T-helper 1 cell treated with Interleukin-12 subunit alpha and Interleukin-12 subunit beta and Interleukin-4 antibody, amounts not matched to agents 30 μg/mL and 1 μg/mL, for 36 hours (primary cell): ENCODE measurements around the gene STC2.
"Not testable (repeated sequence)": the region's sequence is repeated elsewhere in the genome, so short reads cannot be mapped to it uniquely, and the experiment has no call there.

Experiments used
- H3K27ac Mint-ChIP-seq: one replicate; pipeline ENCODE4 v1.8.0; 2021; ENCODE audit warnings: mild to moderate bottlenecking, mixed read lengths
- H3K27me3 Mint-ChIP-seq: one replicate; pipeline ENCODE4 v1.8.0; 2021; ENCODE audit warnings: low read depth, mixed read lengths
- H3K36me3 Mint-ChIP-seq: one replicate; pipeline ENCODE4 v1.8.0; 2021; ENCODE audit warnings: low read depth, mixed read lengths
- H3K4me1 Mint-ChIP-seq: one replicate; pipeline ENCODE4 v1.8.0; 2021; ENCODE audit warnings: low read depth, mixed read lengths
- H3K4me3 Mint-ChIP-seq: one replicate; pipeline ENCODE4 v1.8.0; 2021; ENCODE audit warnings: mild to moderate bottlenecking, moderate library complexity, mixed read lengths
- H3K9me3 Mint-ChIP-seq: one replicate; pipeline ENCODE4 v1.8.0; 2021; ENCODE audit warnings: mixed read lengths

Gene STC2

GRCh38 chr5:173297813-173298212, 30.4 kb downstream of the STC2 start:
- no peak overlapping the region for H3K4me3 Mint-ChIP-seq
- no peaks in the 10 kb centered on the region for H3K9me3 Mint-ChIP-seq
- H3K27me3 Mint-ChIP-seq, result peaks cover 28% of the 10 kb centered on the region
- no peak overlapping the region for H3K27ac Mint-ChIP-seq
- H3K36me3 Mint-ChIP-seq, result peaks cover 2% of the 10 kb centered on the region
- peaks cover 13% of the 10 kb centered on the region for H3K4me1 Mint-ChIP-seq

DNA sequence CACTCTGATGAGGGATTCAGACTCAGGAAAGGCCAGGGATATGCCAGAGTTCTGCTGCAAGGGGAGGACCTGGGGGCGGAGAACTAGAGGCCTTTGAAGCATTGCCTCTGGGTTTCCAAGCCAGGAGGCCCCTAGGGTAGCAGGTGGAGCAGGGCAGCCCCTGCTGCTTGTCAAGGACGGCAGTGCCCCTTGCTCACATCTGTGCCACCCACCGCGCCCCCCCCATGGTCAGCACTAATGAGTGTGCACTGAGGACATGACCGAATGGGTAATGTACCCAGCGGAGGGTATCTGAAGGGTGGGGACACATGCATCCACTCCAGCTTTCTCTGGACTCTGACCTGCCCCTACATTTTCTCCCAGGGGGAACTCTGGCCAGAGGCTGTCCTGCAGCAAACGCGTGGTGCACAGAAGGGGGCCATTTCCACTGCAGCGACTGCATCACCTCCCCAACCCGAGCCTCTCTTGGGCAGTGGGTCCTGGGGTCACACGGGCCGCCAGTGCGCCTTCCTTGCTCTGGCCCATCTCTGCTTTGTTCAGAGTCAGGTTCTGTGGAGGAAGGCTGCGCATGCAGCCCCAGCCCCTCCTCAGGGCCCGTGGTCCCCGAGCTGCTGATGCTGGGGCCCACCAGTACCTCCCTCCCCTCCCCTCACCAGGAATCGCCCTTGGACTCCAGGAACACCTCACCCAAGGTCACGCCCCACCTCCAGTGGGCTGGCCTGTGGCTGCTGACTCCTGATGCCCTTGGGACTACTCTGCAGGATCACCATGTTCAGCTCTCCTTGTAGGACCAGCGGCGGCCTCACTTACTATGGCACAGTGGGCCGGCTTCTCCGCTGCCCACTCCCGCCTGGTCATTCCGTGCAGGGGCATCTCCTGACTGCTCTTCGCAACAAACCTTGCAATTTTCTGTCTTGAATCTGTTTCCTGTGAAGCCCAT, 31.2 kb downstream of the STC2 start:
- H3K4me3 Mint-ChIP-seq, result no peak overlapping the region
- H3K36me3 Mint-ChIP-seq, result peaks cover 2% of the 10 kb centered on the region
- peaks cover 28% of the 10 kb centered on the region for H3K27me3 Mint-ChIP-seq
- no peaks in the 10 kb centered on the region for H3K9me3 Mint-ChIP-seq
- H3K4me1 Mint-ChIP-seq, result peaks cover 13% of the 10 kb centered on the region
- no peak overlapping the region for H3K27ac Mint-ChIP-seq

DNA sequence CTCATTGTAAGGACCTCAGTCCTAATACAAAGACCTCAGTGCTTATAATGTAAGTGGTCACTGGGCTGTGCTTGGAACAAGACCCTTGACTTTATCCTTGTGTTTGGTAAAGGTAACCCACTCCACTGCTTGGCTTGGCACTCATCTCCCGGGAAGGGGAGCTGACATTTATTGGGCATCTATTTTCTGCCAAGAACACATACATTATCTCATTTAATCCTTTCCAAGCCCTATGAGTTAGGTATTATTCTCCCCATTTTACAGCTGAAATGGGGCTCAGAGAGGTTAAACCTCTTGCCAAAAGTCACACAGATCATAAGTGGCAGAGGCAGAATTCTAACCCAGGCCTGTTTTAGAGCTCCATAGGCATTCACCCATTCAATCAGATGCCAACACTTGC, 32.4 kb downstream of the STC2 start:
- no peak overlapping the region for H3K4me3 Mint-ChIP-seq
- no peak overlapping the region for H3K27ac Mint-ChIP-seq
- peaks cover 2% of the 10 kb centered on the region for H3K36me3 Mint-ChIP-seq
- H3K27me3 Mint-ChIP-seq, result peaks cover 39% of the 10 kb centered on the region
- H3K4me1 Mint-ChIP-seq, result peaks cover 13% of the 10 kb centered on the region
- no peaks in the 10 kb centered on the region for H3K9me3 Mint-ChIP-seq

- Mint-ChIP-seq H3K4me3 (no peak overlapping the region), H3K27ac (no peak overlapping the region), H3K36me3 (peaks cover 2% of the 10 kb centered on the region), H3K27me3 (peaks cover 44% of the 10 kb centered on the region), H3K9me3 (no peaks in the 10 kb centered on the region), H3K4me1 (peaks cover 13% of the 10 kb centered on the region)
These were observed 33.4 kb downstream of the STC2 start for GRCh38 chr5:173294673-173295320.

- peaks cover 2% of the 10 kb centered on the region for H3K36me3 Mint-ChIP-seq
These were observed 34.2 kb downstream of the STC2 start for GRCh38 chr5:173293817-173294672.

GRCh38 chr5:173291722-173292658, 36.2 kb downstream of the STC2 start:
- Mint-ChIP-seq H3K4me3 (no peak overlapping the region), H3K36me3 (peaks cover 2% of the 10 kb centered on the region)

More at GRCh38 chr5:173293817-173294672, 34.2 kb downstream of the STC2 start:
- H3K4me3 Mint-ChIP-seq, result peak overlapping the region; percentile 63
- peaks cover 47% of the 10 kb centered on the region for H3K27me3 Mint-ChIP-seq
- H3K4me1 Mint-ChIP-seq, result peaks cover 13% of the 10 kb centered on the region
- H3K9me3 Mint-ChIP-seq, result no peaks in the 10 kb centered on the region
- H3K27ac Mint-ChIP-seq, result no peak overlapping the region

GRCh38 chr5:173290477-173291131, 37.6 kb downstream of the STC2 start:
- Mint-ChIP-seq H3K27ac (no peak overlapping the region), H3K36me3 (peaks cover 2% of the 10 kb centered on the region), H3K9me3 (no peaks in the 10 kb centered on the region), H3K27me3 (peaks cover 53% of the 10 kb centered on the region), H3K4me3 (no peak overlapping the region), H3K4me1 (peaks cover 13% of the 10 kb centered on the region)

More at GRCh38 chr5:173291722-173292658, 36.2 kb downstream of the STC2 start:
- Mint-ChIP-seq H3K9me3 (no peaks in the 10 kb centered on the region), H3K27ac (no peak overlapping the region), H3K27me3 (peaks cover 55% of the 10 kb centered on the region), H3K4me1 (peaks cover 13% of the 10 kb centered on the region)

- Mint-ChIP-seq H3K9me3 (no peaks in the 10 kb centered on the region), H3K4me3 (no peak overlapping the region), H3K36me3 (no peaks in the 10 kb centered on the region), H3K4me1 (peaks cover 9% of the 10 kb centered on the region), H3K27me3 (peaks cover 57% of the 10 kb centered on the region), H3K27ac (no peak overlapping the region)
These were observed 38.8 kb downstream of the STC2 start for GRCh38 chr5:173289372-173289771.

GRCh38 chr5:173288632-173289031, 39.6 kb downstream of the STC2 start:
- no peaks in the 10 kb centered on the region for H3K36me3 Mint-ChIP-seq
- H3K9me3 Mint-ChIP-seq, result no peaks in the 10 kb centered on the region
- H3K27me3 Mint-ChIP-seq, result peaks cover 54% of the 10 kb centered on the region
- no peak overlapping the region for H3K4me3 Mint-ChIP-seq
- H3K27ac Mint-ChIP-seq, result no peak overlapping the region
- peaks cover 4% of the 10 kb centered on the region for H3K4me1 Mint-ChIP-seq

GRCh38 chr5:173287086-173287485, 41.1 kb downstream of the STC2 start:
- peaks cover 3% of the 10 kb centered on the region for H3K4me1 Mint-ChIP-seq
- H3K9me3 Mint-ChIP-seq, result no peaks in the 10 kb centered on the region
- no peaks in the 10 kb centered on the region for H3K36me3 Mint-ChIP-seq
- no peak overlapping the region for H3K4me3 Mint-ChIP-seq
- H3K27me3 Mint-ChIP-seq, result peaks cover 61% of the 10 kb centered on the region
- no peak overlapping the region for H3K27ac Mint-ChIP-seq

DNA sequence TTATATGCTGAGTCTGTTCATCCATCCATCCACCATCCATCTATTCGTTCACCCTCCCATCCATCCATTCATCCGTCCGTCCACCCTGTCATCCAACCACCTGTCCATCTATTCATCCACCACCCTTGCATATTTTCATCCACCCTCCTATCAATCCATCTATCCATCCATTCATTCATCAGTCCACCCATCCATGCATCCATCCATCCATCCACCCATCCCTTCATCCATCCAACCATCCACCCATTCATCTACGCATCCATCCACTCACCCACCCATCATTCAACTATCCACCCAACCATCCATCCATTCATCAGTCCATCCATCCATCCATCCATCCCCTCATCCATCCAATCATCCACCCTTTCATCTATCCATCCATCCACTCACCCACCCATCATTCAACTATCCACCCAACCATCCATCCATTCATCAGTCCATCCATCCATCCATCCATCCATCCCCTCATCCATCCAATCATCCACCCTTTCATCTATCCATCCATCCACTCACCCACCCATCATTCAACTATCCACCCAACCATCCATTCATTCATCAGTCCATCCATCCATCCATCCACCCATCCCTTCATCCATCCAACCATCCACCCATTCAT, 43.8 kb downstream of the STC2 start:
- H3K27me3 Mint-ChIP-seq, result peaks cover 49% of the 10 kb centered on the region
- not testable (repeated sequence) for H3K9me3 Mint-ChIP-seq, H3K36me3 Mint-ChIP-seq, H3K4me3 Mint-ChIP-seq, H3K27ac Mint-ChIP-seq, H3K4me1 Mint-ChIP-seq

DNA sequence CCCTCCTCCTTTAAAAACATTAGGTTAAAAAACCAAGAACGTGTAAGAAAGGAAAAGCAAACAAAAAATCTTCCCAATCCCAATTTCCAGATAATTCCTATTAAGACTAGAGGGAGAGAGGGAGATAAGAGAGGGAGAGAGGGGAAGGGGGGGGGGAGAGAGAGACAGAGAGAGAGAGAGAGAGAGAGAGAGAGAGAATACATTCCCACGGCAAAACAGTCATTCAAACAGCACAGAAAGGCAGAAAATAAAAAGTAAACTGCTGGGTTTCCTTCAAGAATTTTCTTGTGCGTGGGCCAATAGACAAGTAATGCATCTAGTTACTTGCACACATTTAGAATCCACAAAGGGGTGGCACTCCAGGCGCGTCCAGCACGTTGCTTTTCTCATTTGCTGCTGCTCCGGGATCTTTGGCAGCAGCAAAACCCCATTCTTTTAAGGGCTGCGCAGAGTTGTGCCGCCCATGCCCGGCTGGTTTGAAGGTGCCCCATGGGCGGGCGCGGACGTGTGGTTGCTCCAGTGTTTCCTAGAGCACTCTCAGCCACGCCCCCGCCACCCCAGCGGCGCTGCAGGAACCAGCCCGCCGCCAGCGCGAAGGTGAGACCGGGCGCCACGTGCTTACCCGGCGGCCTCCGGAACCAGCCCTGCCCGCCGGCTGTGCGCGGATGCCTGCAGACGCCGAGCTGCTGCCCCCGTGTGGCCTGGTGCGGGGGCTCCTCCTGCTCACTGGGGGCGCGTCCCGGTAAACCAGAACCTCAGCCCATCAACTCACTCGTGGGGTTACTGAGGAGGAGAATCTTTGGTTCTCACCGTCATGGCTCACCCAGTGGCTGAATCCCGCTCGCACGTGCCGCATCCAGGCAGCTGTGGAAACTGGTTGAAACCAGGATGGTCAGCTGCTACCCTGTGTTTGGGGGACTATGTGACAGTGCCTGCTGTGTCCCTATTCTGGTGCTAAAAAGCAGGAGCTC, 44.6 kb downstream of the STC2 start:
- H3K9me3 Mint-ChIP-seq, result no peaks in the 10 kb centered on the region
- H3K36me3 Mint-ChIP-seq, result peaks cover 2% of the 10 kb centered on the region
- no peak overlapping the region for H3K4me3 Mint-ChIP-seq
- peaks cover 49% of the 10 kb centered on the region for H3K27me3 Mint-ChIP-seq
- peaks cover 5% of the 10 kb centered on the region for H3K4me1 Mint-ChIP-seq
- no peak overlapping the region for H3K27ac Mint-ChIP-seq
